NCI-H446 (cell line): ENCODE data around the gene HNRNPR.
A peak's percentile ranks its signal among the peaks of the same experiment; 100 is the strongest.
"Not testable (repeated sequence)": the region's sequence is repeated elsewhere in the genome, so short reads cannot be mapped to it uniquely, and the experiment has no call there.

Experiments
- DNase-seq, 2 experiments: peaks; one replicate each; lab custom pipeline; 2025; lab: John Stamatoyannopoulos, UW

Gene HNRNPR

DNA sequence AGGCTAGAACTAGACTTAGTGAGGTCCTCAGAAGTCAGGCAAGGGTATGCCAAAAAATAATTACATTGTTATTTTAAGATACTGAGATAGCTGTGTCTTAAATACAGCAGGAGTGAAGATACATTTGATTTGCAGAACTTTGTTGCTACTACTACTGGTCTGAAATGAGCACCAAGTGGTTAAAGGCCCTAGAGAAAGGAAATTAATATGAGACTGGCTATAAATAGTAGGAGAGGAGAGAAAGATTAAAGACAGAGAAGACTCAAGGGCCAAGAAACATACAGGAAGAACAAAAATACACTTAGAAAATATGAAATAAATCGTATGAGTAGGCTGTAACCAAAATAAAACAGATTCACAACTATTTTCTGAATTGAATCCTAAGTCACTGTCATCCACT is 21.3 kb downstream of the HNRNPR start:
- no peak for DNase-seq

- not testable (repeated sequence) for DNase-seq
These were observed 33.8 kb downstream of the HNRNPR start for GRCh38 chr1:23310280-23310679.

GRCh38 chr1:23304140-23304620 is 39.9 kb downstream of the HNRNPR start:
- DNase-seq, result no peak

DNA sequence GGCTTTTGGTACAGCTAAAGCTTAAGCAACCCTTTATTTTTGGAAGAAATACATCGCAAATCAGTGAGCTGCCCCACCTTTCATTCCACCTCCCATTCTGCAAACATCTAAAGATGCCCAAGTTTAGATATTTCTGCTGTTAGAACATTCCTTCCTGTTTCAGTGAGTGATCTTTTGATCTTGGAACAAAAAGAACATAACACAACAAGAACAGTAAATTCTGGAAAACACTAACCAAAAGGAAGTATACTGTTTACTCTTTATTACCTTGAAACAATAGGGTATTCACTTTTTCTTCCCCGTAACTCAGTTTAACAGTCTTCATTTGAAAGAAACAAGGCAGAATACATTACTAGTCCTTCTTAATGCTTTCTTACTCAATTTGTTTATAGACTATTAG is 40.6 kb downstream of the HNRNPR start:
- DNase-seq, result no peak

DNA sequence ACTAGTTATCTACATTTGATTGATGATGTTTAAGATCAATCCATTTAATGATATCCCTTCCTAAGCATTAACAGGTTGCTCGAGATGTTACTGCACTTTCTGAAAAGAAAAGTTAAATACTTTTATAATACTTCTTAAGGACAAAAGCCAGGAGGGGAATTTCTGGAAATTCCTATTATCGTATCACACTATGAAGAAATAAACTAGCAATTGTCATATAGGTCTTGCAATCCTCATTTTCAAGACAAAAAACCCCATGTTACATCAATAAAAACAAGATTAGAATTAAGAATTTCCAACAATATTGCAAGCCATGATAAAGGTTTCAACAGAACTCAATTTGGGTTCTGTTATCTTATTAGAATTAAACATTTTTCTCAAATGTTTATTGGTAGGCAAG is 47.2 kb downstream of the HNRNPR start:
- DNase-seq, result no peak

- no peak for DNase-seq
These were observed 52.4 kb downstream of the HNRNPR start for GRCh38 chr1:23291706-23292105.

GRCh38 chr1:23290836-23291565 is 53.1 kb downstream of the HNRNPR start:
- DNase-seq, result no peak

GRCh38 chr1:23288671-23289070 is 55.4 kb downstream of the HNRNPR start:
- DNase-seq, result no peak

- DNase-seq, result no peak
These were observed 55.9 kb downstream of the HNRNPR start for GRCh38 chr1:23288201-23288600.

- no peak for DNase-seq
These were observed 57.7 kb downstream of the HNRNPR start for GRCh38 chr1:23286401-23286800.

DNA sequence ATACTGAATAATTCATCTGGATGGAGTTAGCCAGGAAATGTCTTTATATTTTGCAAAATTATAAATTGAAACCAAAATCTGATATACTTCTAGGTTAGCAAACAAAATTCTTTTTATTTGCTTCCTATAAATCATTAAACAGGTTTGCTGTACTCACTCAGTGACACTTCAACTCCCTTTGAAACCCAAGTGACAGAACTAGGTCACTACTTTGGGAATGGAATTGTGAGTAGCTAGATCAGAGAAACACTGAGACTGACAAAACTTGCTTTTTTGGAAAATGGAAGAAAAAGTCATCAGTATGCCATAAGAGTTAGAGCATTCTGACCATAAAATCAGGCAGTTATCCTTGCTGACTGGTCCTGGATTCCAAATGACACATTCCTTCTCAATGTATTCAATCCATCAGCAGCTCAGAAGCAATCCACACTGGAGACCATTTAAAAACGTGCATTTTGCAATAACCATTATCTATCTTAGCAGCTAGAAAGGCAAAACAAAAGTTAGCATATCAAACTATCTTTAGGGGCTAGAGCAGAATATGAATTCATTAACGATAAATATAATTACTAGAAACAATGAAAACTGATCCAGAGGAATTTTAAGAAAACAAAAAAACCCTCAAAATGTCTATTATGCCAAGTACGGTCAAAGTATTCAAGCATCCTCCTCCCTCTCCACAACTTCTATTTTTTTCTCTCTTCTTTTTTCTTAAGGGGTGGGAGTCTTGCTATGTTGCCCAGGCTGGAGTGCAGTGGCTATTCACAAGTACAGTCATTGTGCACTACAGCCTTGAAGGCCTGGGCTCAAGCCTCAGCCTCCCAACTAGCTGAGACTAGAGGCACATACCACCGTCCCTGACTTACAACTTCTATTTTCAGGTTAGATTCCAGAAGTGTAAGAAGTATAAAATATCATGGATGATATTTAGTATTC is 60.1 kb downstream of the HNRNPR start:
- DNase-seq, result no peak

GRCh38 chr1:23282957-23283356 is 61.1 kb downstream of the HNRNPR start:
- DNase-seq, result no peak

DNA sequence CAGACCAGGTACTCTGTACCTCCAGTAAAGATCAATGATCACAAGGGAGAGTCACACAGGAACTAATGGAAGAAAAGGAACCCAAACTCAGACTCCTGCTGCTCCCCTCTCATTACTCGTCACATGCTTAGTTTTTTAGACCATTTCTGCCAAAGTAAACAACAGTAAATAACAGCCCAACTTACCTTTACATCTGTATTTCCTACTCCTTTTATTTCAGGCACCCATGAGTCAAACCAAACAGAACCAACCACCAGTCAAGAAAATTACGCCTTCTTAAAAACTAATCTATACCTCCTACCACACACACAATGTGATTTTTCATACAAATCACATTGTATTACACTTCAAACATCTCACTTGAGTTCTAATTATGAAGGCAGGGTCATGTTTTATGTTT is 65.4 kb downstream of the HNRNPR start:
- no peak for DNase-seq

DNA sequence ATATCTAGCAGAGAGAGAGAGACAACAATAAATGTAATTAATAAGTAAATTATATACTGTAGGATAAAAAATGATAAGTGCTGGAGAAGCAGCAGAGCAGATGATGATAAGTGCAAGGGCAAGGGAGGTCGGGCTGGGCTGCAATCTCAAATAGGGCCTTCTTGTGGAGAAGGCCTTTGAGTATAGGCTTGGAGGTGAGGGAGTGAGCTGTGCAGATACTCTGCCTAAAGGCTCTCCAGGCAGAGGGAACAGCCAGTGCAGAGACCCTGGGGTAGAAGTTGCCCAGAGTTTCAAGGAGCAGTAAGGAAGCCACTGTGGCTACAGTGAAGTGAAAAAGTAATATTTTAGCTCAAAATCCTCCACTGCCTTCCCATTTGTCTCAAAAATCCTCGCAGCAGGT is 67.6 kb downstream of the HNRNPR start:
- DNase-seq, result no peak

- no peak for DNase-seq
These were observed 70.0 kb downstream of the HNRNPR start for GRCh38 chr1:23274134-23274505.

DNA sequence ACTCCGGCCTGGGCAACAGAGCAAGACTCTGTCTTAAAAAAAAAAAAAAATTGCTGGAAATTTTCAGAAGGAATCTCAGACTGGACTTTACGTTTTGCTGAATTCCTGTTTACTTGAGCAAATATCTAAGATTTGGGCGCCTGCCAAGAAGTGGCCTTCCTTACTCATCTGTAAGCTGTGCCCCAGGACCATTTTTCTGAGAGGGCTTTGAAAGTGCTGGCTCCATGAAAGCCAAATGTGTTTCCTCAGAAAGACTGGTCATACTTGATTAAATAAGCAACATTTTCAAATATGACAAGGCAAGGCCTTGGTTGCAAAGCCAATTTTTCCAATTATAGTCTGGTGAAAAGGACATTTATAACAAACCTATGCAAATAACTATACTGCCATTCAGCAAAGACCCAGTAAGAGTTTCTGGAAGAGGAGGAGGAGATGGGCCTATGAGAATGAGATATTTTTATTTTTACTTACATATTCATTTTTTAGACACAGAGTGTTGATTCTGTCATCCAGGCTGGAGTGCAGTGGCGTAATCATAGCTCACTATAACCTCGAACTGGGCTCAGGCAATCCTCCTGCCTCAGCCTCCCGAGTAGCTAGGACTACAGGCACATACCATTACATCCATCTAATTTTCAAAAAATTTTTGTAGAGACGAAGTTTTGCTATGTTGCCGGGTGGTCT is 70.5 kb downstream of the HNRNPR start:
- peak in 1 of 2 experiments; percentile 32 for DNase-seq

DNA sequence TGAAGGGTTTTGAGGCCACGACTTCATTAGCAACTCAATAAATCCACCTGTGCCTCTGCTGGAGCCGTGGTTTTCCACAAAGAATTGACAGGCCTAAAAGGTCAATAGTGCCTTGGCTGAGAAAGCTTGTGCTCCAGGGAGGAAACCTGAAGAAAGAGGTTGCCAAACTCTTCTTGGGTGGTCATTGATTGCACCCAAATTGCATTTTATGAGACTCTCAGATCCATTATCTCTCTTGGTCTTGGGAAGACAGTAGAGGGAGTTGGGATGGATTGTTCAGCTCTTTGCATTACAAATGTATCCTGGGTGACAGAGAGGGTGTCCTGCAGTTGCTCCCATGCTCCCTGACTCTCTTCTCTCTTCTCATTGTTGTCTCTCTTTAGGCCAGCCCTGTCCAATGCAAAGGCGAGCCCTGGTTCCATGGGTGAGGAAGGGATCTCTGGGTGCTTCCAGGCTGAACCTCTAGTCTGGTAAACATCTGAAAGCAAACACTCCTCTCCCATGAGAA is 80.7 kb downstream of the HNRNPR start:
- DNase-seq, result no peak

GRCh38 chr1:23258082-23258481 is 86.0 kb downstream of the HNRNPR start:
- DNase-seq, result not testable (repeated sequence)

DNA sequence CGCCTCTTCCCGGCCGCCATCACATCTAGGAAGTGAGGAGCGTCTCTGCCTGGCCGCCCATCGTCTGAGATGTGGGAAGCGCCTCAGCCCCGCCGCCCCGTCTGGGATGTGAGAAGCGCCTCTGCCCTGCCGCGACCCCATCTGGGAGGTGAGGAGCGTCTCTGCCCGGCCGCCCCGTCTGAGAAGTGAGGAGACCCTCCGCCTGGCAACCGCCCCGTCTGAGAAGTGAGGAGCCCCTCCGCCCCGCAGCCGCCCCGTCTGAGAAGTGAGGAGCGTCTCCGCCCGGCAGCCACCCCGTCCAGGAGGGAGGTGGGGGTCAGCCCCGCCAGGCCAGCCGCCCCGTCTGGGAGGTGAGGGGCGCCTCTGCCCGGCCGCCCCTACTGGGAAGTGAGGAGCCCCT is 86.7 kb downstream of the HNRNPR start:
- not testable (repeated sequence) for DNase-seq
